Mesendoderm (in vitro differentiated cells): ENCODE data around the gene RBM26.

Experiments
- DNase-seq: peaks from one replicate; pipeline ENCODE4 v3.0.0; 2013
- H2AK5ac ChIP-seq: 2 replicates; pipeline ENCODE4 v1.6.1; 2013; ENCODE audit warnings: low read length, inconsistent platforms
- H2BK120ac ChIP-seq: 2 replicates; pipeline ENCODE4 v1.6.1; 2013; ENCODE audit warnings: low read depth, mild to moderate bottlenecking, low read length, moderate library complexity, mixed read lengths
- H2BK15ac ChIP-seq: replicated peaks from 2 replicates; pipeline ENCODE4 v1.6.1; 2013; ENCODE audit warnings: low read depth, mild to moderate bottlenecking, moderate library complexity
- H2BK5ac ChIP-seq: 2 replicates; pipeline ENCODE4 v1.6.1; 2013; ENCODE audit warnings: low read length, inconsistent platforms
- H3K18ac ChIP-seq: 2 replicates; pipeline ENCODE4 v1.6.1; 2013; ENCODE audit warnings: mild to moderate bottlenecking, low read length, mixed read lengths
- H3K23ac ChIP-seq: one replicate; pipeline ENCODE4 v1.6.1; 2013; ENCODE audit warnings: low read length
- H3K27ac ChIP-seq: 2 replicates; pipeline ENCODE4 v1.5.1; 2013; ENCODE audit warnings: low read depth, mild to moderate bottlenecking, inconsistent platforms, low read length, moderate library complexity
- H3K27me3 ChIP-seq: 2 replicates; pipeline ENCODE4 v1.6.1; 2013; ENCODE audit warnings: low read length, control low read depth, mild to moderate bottlenecking, inconsistent platforms; ENCODE audit not compliant: insufficient read depth, poor library complexity
- H3K36me3 ChIP-seq: 2 replicates; pipeline ENCODE4 v1.6.1; 2013; ENCODE audit warnings: low read length, inconsistent platforms; ENCODE audit not compliant: control insufficient read depth, insufficient read depth
- H3K4ac ChIP-seq: one replicate; pipeline ENCODE4 v1.6.1; 2013; ENCODE audit warnings: low read depth, mild to moderate bottlenecking, low read length, moderate library complexity
- H3K4me1 ChIP-seq: 2 replicates; pipeline ENCODE4 v1.6.1; 2013; ENCODE audit warnings: low read depth, low read length, inconsistent platforms; ENCODE audit not compliant: control insufficient read depth
- H3K4me2 ChIP-seq: 2 replicates; pipeline ENCODE4 v1.6.1; 2013; ENCODE audit warnings: low read length
- H3K4me3 ChIP-seq: 2 replicates; pipeline ENCODE4 v1.5.1; 2013; ENCODE audit warnings: mild to moderate bottlenecking, low read length
- H3K56ac ChIP-seq: one replicate; pipeline ENCODE4 v1.6.1; 2013; ENCODE audit warnings: low read length
- H3K79me1 ChIP-seq: 2 replicates; pipeline ENCODE4 v1.6.1; 2013; ENCODE audit warnings: low read length, inconsistent platforms
- H3K79me2 ChIP-seq: 2 replicates; pipeline ENCODE4 v1.6.1; 2013; ENCODE audit warnings: mild to moderate bottlenecking, low read length; ENCODE audit not compliant: control insufficient read depth, insufficient read depth
- H3K9ac ChIP-seq: 2 replicates; pipeline ENCODE4 v1.6.1; 2013; ENCODE audit warnings: low read length, inconsistent platforms
- H4K5ac ChIP-seq: one replicate; pipeline ENCODE4 v1.6.1; 2013; ENCODE audit warnings: low read length
- H4K8ac ChIP-seq: one replicate; pipeline ENCODE4 v1.6.1; 2013; ENCODE audit warnings: low read depth, mild to moderate bottlenecking, control low read depth, low read length, moderate library complexity
- WGBS: extraction: QIAGEN DNeasy Blood & Tissue Kit; methylation state at CpG from one replicate; pipeline ENCODE4 v1.1.7; 2013; ENCODE audit warnings: low lambda C conversion rate, missing lambda C conversion rate; ENCODE audit not compliant: insufficient coverage; ENCODE audit errors: extremely low coverage; 5-methylcytosine and 5-hydroxymethylcytosine counted together

The RBM26 gene

GRCh38 chr13:79448413-79448812 lies 42.4 kb upstream of the RBM26 start:
- Histone ChIP-seq H3K4me3 (no peak overlapping the region), H3K79me1 (no peaks in the 10 kb centered on the region), H3K18ac (no peak overlapping the region), H3K4ac (no peak overlapping the region), H3K23ac (no peak overlapping the region), H3K27ac (no peak overlapping the region), H2BK5ac (no peak overlapping the region), H4K8ac (no peak overlapping the region), H3K27me3 (no peaks in the 10 kb centered on the region), H3K4me1 (peaks cover 3% of the 10 kb centered on the region), H3K4me2 (no peak overlapping the region), H4K5ac (no peak overlapping the region), H3K79me2 (no peaks in the 10 kb centered on the region), H2BK120ac (no peak overlapping the region), H3K56ac (no peak overlapping the region), H3K36me3 (no peaks in the 10 kb centered on the region), H2BK15ac (no peak overlapping the region), H3K9ac (no peak overlapping the region), H2AK5ac (no peak overlapping the region)
- no CpG with 5 or more reads among the region's 1 CpG for WGBS
- DNase-seq = peak; percentile 32

DNA sequence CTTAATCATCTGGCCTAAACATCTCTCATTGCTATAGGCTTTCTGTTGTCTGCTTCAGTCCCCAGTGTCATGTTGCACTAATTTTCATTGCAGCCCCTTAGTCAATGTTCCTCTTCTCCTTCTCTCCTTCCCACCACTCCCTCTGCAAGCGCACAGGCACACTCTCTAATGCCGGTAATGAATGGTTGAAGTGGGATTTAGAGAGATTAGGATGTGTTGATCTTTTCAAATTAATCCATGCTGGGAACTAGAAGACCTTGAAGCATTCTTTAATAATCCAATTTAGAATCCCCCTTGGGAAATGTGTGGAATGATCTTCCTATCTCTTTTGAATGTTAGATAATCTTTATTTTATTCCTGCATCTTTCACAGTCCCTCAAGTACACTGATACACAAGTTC lies 41.7 kb upstream of the RBM26 start:
- Histone ChIP-seq H2BK5ac (no peak overlapping the region), H3K4me2 (no peak overlapping the region), H4K8ac (no peak overlapping the region), H3K9ac (no peak overlapping the region), H2BK120ac (no peak overlapping the region), H3K56ac (no peak overlapping the region), H3K4me1 (peaks cover 3% of the 10 kb centered on the region), H3K27ac (no peak overlapping the region), H3K79me1 (no peaks in the 10 kb centered on the region), H3K18ac (no peak overlapping the region), H3K36me3 (no peaks in the 10 kb centered on the region), H3K23ac (no peak overlapping the region), H2BK15ac (no peak overlapping the region), H4K5ac (no peak overlapping the region), H3K27me3 (no peaks in the 10 kb centered on the region), H2AK5ac (no peak overlapping the region), H3K79me2 (no peaks in the 10 kb centered on the region), H3K4me3 (no peak overlapping the region), H3K4ac (no peak overlapping the region)
- DNase-seq = peak; percentile 74
- WGBS = no CpG with 5 or more reads among the region's 2 CpGs

- H3K56ac ChIP-seq = no peak overlapping the region
- DNase-seq = no peak
- no peak overlapping the region for H3K23ac ChIP-seq
- no peaks in the 10 kb centered on the region for H3K79me2 ChIP-seq
- no peak overlapping the region for H2BK15ac ChIP-seq
- no peak overlapping the region for H4K5ac ChIP-seq
- no peak overlapping the region for H4K8ac ChIP-seq
- no peak overlapping the region for H3K4ac ChIP-seq
- peaks cover 3% of the 10 kb centered on the region for H3K4me1 ChIP-seq
- H2BK5ac ChIP-seq = no peak overlapping the region
- H3K18ac ChIP-seq = no peak overlapping the region
- no peaks in the 10 kb centered on the region for H3K27me3 ChIP-seq
- no peak overlapping the region for H3K27ac ChIP-seq
- no peak overlapping the region for H3K4me2 ChIP-seq
- no peaks in the 10 kb centered on the region for H3K79me1 ChIP-seq
- WGBS = no CpG with 5 or more reads among the region's 4 CpGs
- H3K36me3 ChIP-seq = no peaks in the 10 kb centered on the region
- no peak overlapping the region for H3K4me3 ChIP-seq
- H2AK5ac ChIP-seq = no peak overlapping the region
- no peak overlapping the region for H3K9ac ChIP-seq
- H2BK120ac ChIP-seq = no peak overlapping the region
Measured at GRCh38 chr13:79447141-79447540, 41.1 kb upstream of the RBM26 start.

GRCh38 chr13:79445968-79446645 lies 40.1 kb upstream of the RBM26 start:
- no peak overlapping the region for H3K18ac ChIP-seq
- no peak overlapping the region for H4K5ac ChIP-seq
- H3K27me3 ChIP-seq = no peaks in the 10 kb centered on the region
- peak; percentile 70 for DNase-seq
- WGBS = no CpG with 5 or more reads among the region's 11 CpGs
- no peak overlapping the region for H3K9ac ChIP-seq
- H2BK15ac ChIP-seq = no peak overlapping the region
- no peak overlapping the region for H2BK5ac ChIP-seq
- no peak overlapping the region for H4K8ac ChIP-seq
- no peak overlapping the region for H3K4ac ChIP-seq
- H3K27ac ChIP-seq = no peak overlapping the region
- no peaks in the 10 kb centered on the region for H3K4me1 ChIP-seq
- H3K23ac ChIP-seq = no peak overlapping the region
- no peaks in the 10 kb centered on the region for H3K79me1 ChIP-seq
- H3K36me3 ChIP-seq = no peaks in the 10 kb centered on the region
- H2AK5ac ChIP-seq = no peak overlapping the region
- no peak overlapping the region for H3K56ac ChIP-seq
- H3K4me3 ChIP-seq = no peak overlapping the region
- H3K4me2 ChIP-seq = no peak overlapping the region
- no peak overlapping the region for H2BK120ac ChIP-seq
- no peaks in the 10 kb centered on the region for H3K79me2 ChIP-seq

- Histone ChIP-seq H3K4me2 (no peak overlapping the region), H3K79me2 (no peaks in the 10 kb centered on the region), H4K5ac (no peak overlapping the region), H3K9ac (no peak overlapping the region), H3K27me3 (no peaks in the 10 kb centered on the region), H3K4me3 (no peak overlapping the region), H2BK5ac (no peak overlapping the region), H3K18ac (no peak overlapping the region), H3K27ac (no peak overlapping the region), H3K4me1 (no peaks in the 10 kb centered on the region), H2BK120ac (no peak overlapping the region), H3K79me1 (no peaks in the 10 kb centered on the region), H4K8ac (no peak overlapping the region), H2BK15ac (no peak overlapping the region), H3K36me3 (no peaks in the 10 kb centered on the region), H3K23ac (no peak overlapping the region), H3K56ac (no peak overlapping the region), H2AK5ac (no peak overlapping the region), H3K4ac (no peak overlapping the region)
- no CpG with 5 or more reads among the region's 3 CpGs for WGBS
- no peak for DNase-seq
Measured at GRCh38 chr13:79442706-79443105, 36.7 kb upstream of the RBM26 start.

- no peak overlapping the region for H4K5ac ChIP-seq
- H3K27me3 ChIP-seq = no peaks in the 10 kb centered on the region
- no peaks in the 10 kb centered on the region for H3K79me2 ChIP-seq
- DNase-seq = no peak
- no peak overlapping the region for H2BK5ac ChIP-seq
- H3K56ac ChIP-seq = no peak overlapping the region
- no peaks in the 10 kb centered on the region for H3K79me1 ChIP-seq
- no peaks in the 10 kb centered on the region for H3K4me1 ChIP-seq
- H3K4me2 ChIP-seq = no peak overlapping the region
- no peak overlapping the region for H4K8ac ChIP-seq
- H3K4ac ChIP-seq = no peak overlapping the region
- H2BK15ac ChIP-seq = no peak overlapping the region
- H3K18ac ChIP-seq = no peak overlapping the region
- H3K23ac ChIP-seq = no peak overlapping the region
- no peak overlapping the region for H2BK120ac ChIP-seq
- no peaks in the 10 kb centered on the region for H3K36me3 ChIP-seq
- no CpG with 5 or more reads among the region's 1 CpG for WGBS
- H3K9ac ChIP-seq = no peak overlapping the region
- H2AK5ac ChIP-seq = no peak overlapping the region
- no peak overlapping the region for H3K4me3 ChIP-seq
- no peak overlapping the region for H3K27ac ChIP-seq
Measured at GRCh38 chr13:79442221-79442620, 36.2 kb upstream of the RBM26 start.
